ENCODE results near the gene PLPP7.

DNA sequence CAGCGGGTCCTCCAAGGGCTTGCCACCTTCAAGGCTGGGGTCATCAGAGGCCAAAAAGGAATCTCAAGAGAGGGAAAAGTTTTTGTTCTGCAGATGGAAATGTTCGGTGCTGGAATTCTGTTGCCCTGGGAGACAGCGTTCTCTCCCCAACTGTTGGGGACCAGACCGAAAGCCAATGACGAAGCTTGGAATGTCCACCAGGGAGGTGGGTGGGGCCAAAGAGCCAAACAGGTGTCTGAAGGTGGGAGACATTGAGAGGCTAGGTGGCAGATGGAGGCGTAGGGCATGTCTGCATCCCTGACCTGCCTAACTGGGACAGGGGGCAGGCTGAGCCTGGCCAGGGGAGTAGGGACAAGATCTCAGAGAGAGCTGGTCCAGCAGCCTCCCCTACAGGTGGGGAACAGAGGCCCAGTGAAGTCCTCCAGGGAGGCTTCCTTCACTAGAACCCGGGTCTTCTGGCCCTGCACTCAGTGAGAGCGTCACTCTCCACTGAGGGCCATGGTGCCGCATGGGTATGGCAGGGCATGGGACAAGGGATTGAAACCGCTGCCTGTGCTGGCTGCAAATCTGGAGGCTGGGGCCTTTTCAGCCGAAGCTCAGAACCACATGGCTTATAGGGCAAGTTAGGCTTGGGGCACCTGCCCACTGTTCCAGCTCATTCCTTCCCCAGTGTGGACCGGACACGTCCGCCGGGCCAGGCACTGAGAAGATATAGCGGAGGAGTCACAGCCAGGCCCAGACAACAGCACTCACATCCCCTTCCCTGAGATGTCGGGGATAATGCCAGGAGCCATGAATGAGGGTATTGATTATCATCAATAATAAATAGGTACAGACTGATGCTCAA, 8.2 kb upstream of the PLPP7 start:
- TF ChIP-seq POLR2A (IDR thresholded peaks at IDR 0.05) = no peak
- TF ChIP-seq, protein P1, sequence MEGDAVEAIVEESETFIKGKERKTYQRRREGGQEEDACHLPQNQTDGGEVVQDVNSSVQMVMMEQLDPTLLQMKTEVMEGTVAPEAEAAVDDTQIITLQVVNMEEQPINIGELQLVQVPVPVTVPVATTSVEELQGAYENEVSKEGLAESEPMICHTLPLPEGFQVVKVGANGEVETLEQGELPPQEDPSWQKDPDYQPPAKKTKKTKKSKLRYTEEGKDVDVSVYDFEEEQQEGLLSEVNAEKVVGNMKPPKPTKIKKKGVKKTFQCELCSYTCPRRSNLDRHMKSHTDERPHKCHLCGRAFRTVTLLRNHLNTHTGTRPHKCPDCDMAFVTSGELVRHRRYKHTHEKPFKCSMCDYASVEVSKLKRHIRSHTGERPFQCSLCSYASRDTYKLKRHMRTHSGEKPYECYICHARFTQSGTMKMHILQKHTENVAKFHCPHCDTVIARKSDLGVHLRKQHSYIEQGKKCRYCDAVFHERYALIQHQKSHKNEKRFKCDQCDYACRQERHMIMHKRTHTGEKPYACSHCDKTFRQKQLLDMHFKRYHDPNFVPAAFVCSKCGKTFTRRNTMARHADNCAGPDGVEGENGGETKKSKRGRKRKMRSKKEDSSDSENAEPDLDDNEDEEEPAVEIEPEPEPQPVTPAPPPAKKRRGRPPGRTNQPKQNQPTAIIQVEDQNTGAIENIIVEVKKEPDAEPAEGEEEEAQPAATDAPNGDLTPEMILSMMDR (IDR thresholded peaks at IDR 0.05) = no peak
